WTC11 (cell line): Measurements from ENCODE around the gene NKD1. TPM values are rescaled to one million over a fixed set of nuclear protein-coding genes. Genes with fewer than 3 reads are reported as not detected.
"Not testable (repeated sequence)": the region's sequence is repeated elsewhere in the genome, so short reads cannot be mapped to it uniquely, and the experiment has no call there.

Source experiments
- ATAC-seq: fragments of 200-7000 bp; cut with Tn5 transposase; 2 replicates; pipeline ENCODE4 v1.10.0; 2021; ENCODE audit warnings: mild to moderate bottlenecking, moderate library complexity
- CTCF ChIA-PET: fragments of 300-600 bp; sonication (Branson Sonifier 250); formaldehyde crosslinking; loops from one replicate; lab custom pipeline; 2021; ENCODE audit warnings: antibody characterized with exemption; lab: Charles Lee
- POLR2A ChIA-PET: fragments of 350-600 bp; sonication (Branson Sonifier 250); formaldehyde crosslinking; loops from one replicate; lab custom pipeline; 2021; ENCODE audit warnings: antibody characterized with exemption; lab: Charles Lee
- DNase-seq: peaks from one replicate; pipeline ENCODE4 v3.0.0; 2021; ENCODE audit warnings: low spot score
- H3K27ac Mint-ChIP-seq: 2 replicates; pipeline ENCODE4 v1.8.0; 2021; ENCODE audit warnings: mixed read lengths
- H3K27me3 Mint-ChIP-seq: 2 replicates; pipeline ENCODE4 v1.8.0; 2021; ENCODE audit warnings: low read depth, mild to moderate bottlenecking, moderate library complexity, mixed read lengths
- H3K36me3 Mint-ChIP-seq: 2 replicates; pipeline ENCODE4 v1.8.0; 2021; ENCODE audit warnings: mixed read lengths
- H3K4me1 Mint-ChIP-seq: 2 replicates; pipeline ENCODE4 v1.8.0; 2022; ENCODE audit warnings: mixed read lengths
- H3K4me3 Mint-ChIP-seq: 2 replicates; pipeline ENCODE4 v1.8.0; 2021; ENCODE audit warnings: mild to moderate bottlenecking, moderate library complexity, mixed read lengths
- H3K9me3 Mint-ChIP-seq: 2 replicates; pipeline ENCODE4 v1.8.0; 2021; ENCODE audit warnings: mixed read lengths
- ATF1 ChIP-seq: sonication (generic); formaldehyde crosslinking; IDR thresholded peaks from 2 replicates; pipeline ENCODE4 v1.8.1; 2023; ENCODE audit warnings: mild to moderate bottlenecking, moderate library complexity, missing genetic modification reagents
- ATF2 ChIP-seq: sonication (generic); formaldehyde crosslinking; IDR thresholded peaks from 2 replicates; pipeline ENCODE4 v1.8.1; 2022; ENCODE audit warnings: low read depth, missing genetic modification reagents, borderline replicate concordance
- EMX1 ChIP-seq: fragments of 250-450 bp; sonication (Bioruptor Pico); IDR thresholded peaks from 2 replicates; pipeline ENCODE4 v1.8.0; 2021; ENCODE audit warnings: mild to moderate bottlenecking
- IRF2 ChIP-seq: sonication (generic); formaldehyde crosslinking; IDR thresholded peaks from 2 replicates; pipeline ENCODE4 v1.8.0; 2022; ENCODE audit warnings: low read depth, missing genetic modification reagents, borderline replicate concordance
- NFATC4 ChIP-seq: fragments of 250-450 bp; sonication (Bioruptor Pico); IDR thresholded peaks from 2 replicates; pipeline ENCODE4 v1.9.0; 2021; ENCODE audit warnings: mild to moderate bottlenecking
- NFYB ChIP-seq: sonication (generic); formaldehyde crosslinking; conservative IDR thresholded peaks from 2 replicates; pipeline ENCODE4 v1.8.0; 2022; ENCODE audit warnings: low read depth, missing genetic modification reagents
- RELA ChIP-seq: sonication (generic); formaldehyde crosslinking; IDR thresholded peaks from 2 replicates; pipeline ENCODE4 v1.8.1; 2022; ENCODE audit warnings: missing genetic modification reagents, mild to moderate bottlenecking, borderline replicate concordance
- RORB ChIP-seq: fragments of 250-450 bp; sonication (Bioruptor Pico); IDR thresholded peaks from 2 replicates; pipeline ENCODE4 v1.9.0; 2021; ENCODE audit warnings: mild to moderate bottlenecking
- SMAD3 ChIP-seq: sonication (generic); formaldehyde crosslinking; IDR thresholded peaks from 2 replicates; pipeline ENCODE4 v1.8.0; 2022; ENCODE audit warnings: missing genetic modification reagents, mild to moderate bottlenecking, borderline replicate concordance
- SMAD4 ChIP-seq: sonication (generic); formaldehyde crosslinking; IDR thresholded peaks from 2 replicates; pipeline ENCODE4 v1.8.0; 2022; ENCODE audit warnings: mild to moderate bottlenecking, missing genetic modification reagents
- SOX15 ChIP-seq: fragments of 250-450 bp; sonication (Bioruptor Pico); IDR thresholded peaks from 2 replicates; pipeline ENCODE4 v1.9.0; 2021; ENCODE audit warnings: mild to moderate bottlenecking
- TEAD1 ChIP-seq: sonication (generic); formaldehyde crosslinking; IDR thresholded peaks from 2 replicates; pipeline ENCODE4 v1.8.0; 2022; ENCODE audit warnings: mild to moderate bottlenecking, missing genetic modification reagents
- TP53 ChIP-seq: sonication (generic); formaldehyde crosslinking; IDR thresholded peaks from 2 replicates; pipeline ENCODE4 v1.8.1; 2023; ENCODE audit warnings: mild to moderate bottlenecking, missing genetic modification reagents
- USF2 ChIP-seq: sonication (generic); formaldehyde crosslinking; IDR thresholded peaks from 2 replicates; pipeline ENCODE4 v1.8.1; 2023; ENCODE audit warnings: mild to moderate bottlenecking, missing genetic modification reagents, moderate library complexity
- ZBTB21 ChIP-seq: sonication (generic); formaldehyde crosslinking; IDR thresholded peaks from 2 replicates; pipeline ENCODE4 v1.8.1; 2023; ENCODE audit warnings: mild to moderate bottlenecking, missing genetic modification reagents, borderline replicate concordance
- ZNF121 ChIP-seq: sonication (generic); formaldehyde crosslinking; IDR thresholded peaks from 2 replicates; pipeline ENCODE4 v1.8.0; 2023; ENCODE audit warnings: missing genetic modification reagents
- ZNF232 ChIP-seq: sonication (generic); formaldehyde crosslinking; IDR thresholded peaks from 2 replicates; pipeline ENCODE4 v1.8.0; 2022; ENCODE audit warnings: mild to moderate bottlenecking, missing genetic modification reagents
- ZNF263 ChIP-seq: sonication (generic); formaldehyde crosslinking; IDR thresholded peaks from 2 replicates; pipeline ENCODE4 v1.8.1; 2022; ENCODE audit warnings: low read depth, mild to moderate bottlenecking, moderate library complexity, missing genetic modification reagents
- total RNA-seq: library from RNA; stranded (reverse); gene quantifications from 3 replicates; pipeline ENCODE4 v1.2.3, GENCODE V29; 2021
- TF ChIP-seq, protein P1 (sequence below): sonication (generic); formaldehyde crosslinking; IDR thresholded peaks from 2 replicates; pipeline ENCODE4 v1.8.1; 2022; ENCODE audit warnings: missing genetic modification reagents, borderline replicate concordance
- TF ChIP-seq, protein P2 (sequence below): fragments of 250-450 bp; sonication (Bioruptor Pico); IDR thresholded peaks from 2 replicates; pipeline ENCODE4 v1.8.0; 2021; ENCODE audit warnings: mild to moderate bottlenecking
- TF ChIP-seq, protein P3 (sequence below): sonication (generic); formaldehyde crosslinking; conservative IDR thresholded peaks from 2 replicates; pipeline ENCODE4 v1.8.1; 2022; ENCODE audit warnings: mild to moderate bottlenecking, missing genetic modification reagents

The NKD1 gene
- total RNA-seq, 1 experiment from 2014 or later: 6.0 TPM

DNA sequence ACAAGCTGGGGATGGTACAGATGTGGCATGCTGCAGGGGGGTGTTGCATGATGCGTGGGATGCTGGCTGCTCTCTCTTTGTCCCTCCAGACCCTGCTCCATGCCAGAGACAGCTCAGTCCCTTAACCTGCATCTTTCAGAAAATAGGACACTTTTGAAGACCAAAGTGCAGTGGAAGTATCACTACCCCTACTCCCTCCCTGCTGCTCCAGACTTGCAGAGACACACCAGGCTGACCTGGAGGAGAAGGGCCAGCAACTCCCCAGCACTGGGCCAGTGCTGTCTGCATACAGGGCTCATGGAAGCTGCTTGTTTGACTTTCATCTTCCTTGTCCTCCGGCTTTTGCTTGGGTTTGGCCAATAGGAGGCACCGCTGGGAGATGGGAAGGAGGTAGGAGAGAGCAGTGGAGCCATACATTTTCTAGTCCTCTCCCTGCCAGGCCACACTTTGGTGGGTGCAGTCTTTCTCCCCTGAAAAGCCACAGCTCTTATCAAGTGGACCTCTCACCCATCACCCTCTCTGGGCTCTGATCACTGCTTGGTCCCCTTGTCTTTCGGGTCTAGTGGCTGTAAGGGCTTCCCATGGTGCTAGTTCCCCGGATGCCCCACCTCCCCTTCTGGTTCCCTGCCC, 46.1 kb upstream of the NKD1 start (continued):
- no peak for TF ChIP-seq USF2 (CRISPR knock-in tag)
- no peak for TF ChIP-seq ATF2 (CRISPR knock-in tag)
- no peak for TF ChIP-seq ZNF263 (CRISPR knock-in tag)
- TF ChIP-seq, protein P1, sequence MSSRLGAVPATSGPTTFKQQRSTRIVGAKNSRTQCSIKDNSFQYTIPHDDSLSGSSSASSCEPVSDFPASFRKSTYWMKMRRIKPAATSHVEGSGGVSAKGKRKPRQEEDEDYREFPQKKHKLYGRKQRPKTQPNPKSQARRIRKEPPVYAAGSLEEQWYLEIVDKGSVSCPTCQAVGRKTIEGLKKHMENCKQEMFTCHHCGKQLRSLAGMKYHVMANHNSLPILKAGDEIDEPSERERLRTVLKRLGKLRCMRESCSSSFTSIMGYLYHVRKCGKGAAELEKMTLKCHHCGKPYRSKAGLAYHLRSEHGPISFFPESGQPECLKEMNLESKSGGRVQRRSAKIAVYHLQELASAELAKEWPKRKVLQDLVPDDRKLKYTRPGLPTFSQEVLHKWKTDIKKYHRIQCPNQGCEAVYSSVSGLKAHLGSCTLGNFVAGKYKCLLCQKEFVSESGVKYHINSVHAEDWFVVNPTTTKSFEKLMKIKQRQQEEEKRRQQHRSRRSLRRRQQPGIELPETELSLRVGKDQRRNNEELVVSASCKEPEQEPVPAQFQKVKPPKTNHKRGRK (CRISPR knock-in tag): no peak
- TF ChIP-seq IRF2 (CRISPR knock-in tag): no peak

GRCh38 chr16:50502616-50503011, 45.6 kb upstream of the NKD1 start:
- no peak for DNase-seq
- no peak overlapping the region for H3K4me3 Mint-ChIP-seq
- H3K27ac Mint-ChIP-seq: no peak overlapping the region
- H3K36me3 Mint-ChIP-seq: no peaks in the 10 kb centered on the region
- TF ChIP-seq, protein P2, sequence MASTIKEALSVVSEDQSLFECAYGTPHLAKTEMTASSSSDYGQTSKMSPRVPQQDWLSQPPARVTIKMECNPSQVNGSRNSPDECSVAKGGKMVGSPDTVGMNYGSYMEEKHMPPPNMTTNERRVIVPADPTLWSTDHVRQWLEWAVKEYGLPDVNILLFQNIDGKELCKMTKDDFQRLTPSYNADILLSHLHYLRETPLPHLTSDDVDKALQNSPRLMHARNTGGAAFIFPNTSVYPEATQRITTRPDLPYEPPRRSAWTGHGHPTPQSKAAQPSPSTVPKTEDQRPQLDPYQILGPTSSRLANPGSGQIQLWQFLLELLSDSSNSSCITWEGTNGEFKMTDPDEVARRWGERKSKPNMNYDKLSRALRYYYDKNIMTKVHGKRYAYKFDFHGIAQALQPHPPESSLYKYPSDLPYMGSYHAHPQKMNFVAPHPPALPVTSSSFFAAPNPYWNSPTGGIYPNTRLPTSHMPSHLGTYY: no peak
- no peak for TF ChIP-seq TEAD1
- no peaks in the 10 kb centered on the region; the same call in 1 of the 2 replicates for H3K27me3 Mint-ChIP-seq
- 0 out of 2 replicates have a peak, but pooled peaks cover 4% of the 10 kb centered on the region for H3K9me3 Mint-ChIP-seq
- peaks cover 25% of the 10 kb centered on the region for H3K4me1 Mint-ChIP-seq
- ChIA-PET CTCF (no interaction called here), POLR2A (no interaction called here)
- ATAC-seq: no peak

GRCh38 chr16:50503868-50504531, 44.2 kb upstream of the NKD1 start:
- H3K4me3 Mint-ChIP-seq: not testable (repeated sequence)

GRCh38 chr16:50505115-50505514, 43.1 kb upstream of the NKD1 start:
- ATAC-seq (no peak), DNase-seq (no peak)
- ChIA-PET POLR2A (no interaction called here), CTCF (interaction anchor here (1.2 to 1.5 kb wide), 4 partner anchors 43 to 162 kb away, joined by 3 to 6 read pairs (median 4); partner anchors contain the start of gene NKD1)
- no peaks in the 10 kb centered on the region for H3K36me3 Mint-ChIP-seq
- no peak overlapping the region for H3K27ac Mint-ChIP-seq
- peaks cover 22% of the 10 kb centered on the region for H3K4me1 Mint-ChIP-seq
- TF ChIP-seq RORB (CRISPR knock-in tag) (no peak), ATF1 (CRISPR knock-in tag) (no peak), SMAD3 (CRISPR knock-in tag) (no peak), ZNF232 (CRISPR knock-in tag) (no peak), ZBTB21 (CRISPR knock-in tag) (no peak), SOX15 (CRISPR knock-in tag) (no peak), ZNF121 (CRISPR knock-in tag) (no peak), TP53 (no peak), EMX1 (no peak), RELA (CRISPR knock-in tag) (no peak), IRF2 (CRISPR knock-in tag) (no peak), NFATC4 (CRISPR knock-in tag) (no peak), NFYB (no peak), SMAD4 (CRISPR knock-in tag) (no peak)
- TF ChIP-seq, protein P1 (CRISPR knock-in tag): no peak
- TF ChIP-seq, protein P3, sequence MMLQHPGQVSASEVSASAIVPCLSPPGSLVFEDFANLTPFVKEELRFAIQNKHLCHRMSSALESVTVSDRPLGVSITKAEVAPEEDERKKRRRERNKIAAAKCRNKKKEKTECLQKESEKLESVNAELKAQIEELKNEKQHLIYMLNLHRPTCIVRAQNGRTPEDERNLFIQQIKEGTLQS (CRISPR knock-in tag): no peak
- no peak overlapping the region for H3K4me3 Mint-ChIP-seq
- peaks cover 2% of the 10 kb centered on the region; the same call in 1 of the 2 replicates for H3K27me3 Mint-ChIP-seq
- H3K9me3 Mint-ChIP-seq: peaks cover 5% of the 10 kb centered on the region; the same call in 1 of the 2 replicates

More at GRCh38 chr16:50503868-50504531, 44.2 kb upstream of the NKD1 start:
- H3K9me3 Mint-ChIP-seq, ATAC-seq, H3K36me3 Mint-ChIP-seq, DNase-seq, H3K27ac Mint-ChIP-seq, H3K27me3 Mint-ChIP-seq, POLR2A ChIA-PET: not testable (repeated sequence)
- H3K4me1 Mint-ChIP-seq: peaks cover 16% of the 10 kb centered on the region
- CTCF ChIA-PET: interaction anchor here (0.6 to 1.2 kb wide), 2 partner anchors 129 to 703 kb away, joined by 3 to 4 read pairs; no protein-coding TSS in a partner anchor
